Peyer's patch (tissue), 4 donors: ENCODE results near the gene CACNA1H. TPM values are rescaled to one million over a fixed set of nuclear protein-coding genes. Genes with fewer than 3 reads are reported as not detected.

Experiments used
- DNase-seq, 3 donors: peaks; one replicate each; pipeline ENCODE4 v3.0.0-alpha.2; 2017 to 2019
- H3K27ac ChIP-seq, 4 donors: fragments of 200-600 bp; sonication (generic); one replicate each; pipeline ENCODE4 v1.5.1; 2016 to 2019
- H3K27me3 ChIP-seq, 2 donors: fragments of 200-600 bp; sonication (generic); one replicate each; pipeline ENCODE4 v1.5.1; 2019
- H3K36me3 ChIP-seq, 3 donors: fragments of 200-600 bp; sonication (generic); one replicate each; pipeline ENCODE4 v1.5.1; 2016 to 2019
- H3K4me1 ChIP-seq, 4 donors: fragments of 200-600 bp; sonication (generic); one replicate each; pipeline ENCODE4 v1.5.1; 2016 to 2019
- H3K4me3 ChIP-seq, 4 donors: fragments of 200-600 bp; sonication (generic); 1 replicate in 3 of 4; 2 replicates in 1 of 4; pipeline ENCODE4 v1.5.1; 2016 to 2019; ENCODE audit warnings: mild to moderate bottlenecking in 1 of 4
- H3K9me3 ChIP-seq, 4 donors: fragments of 200-600 bp; sonication (generic); one replicate each; pipeline ENCODE4 v1.5.1; 2016 to 2019; ENCODE audit warnings: mild to moderate bottlenecking in 1 of 4
- POLR2A ChIP-seq, 2 donors: fragments of 450-650 bp; IDR thresholded peaks; one replicate each; pipeline ENCODE4 v1.5.1; 2017; ENCODE audit warnings: antibody characterized with exemption in 2 of 2, mild to moderate bottlenecking in 2 of 2, moderate library complexity in 2 of 2
- total RNA-seq, 4 donors: library from RNA; depleted of rRNA; stranded (reverse); fragments of >200 nt; gene quantifications; one replicate each; pipeline ENCODE4 v1.1.0, GENCODE V29; 2016
- TF ChIP-seq, protein P1 (sequence below), 6 experiments: fragments of 450-650 bp in 4 of 6; fragments of 200-600 bp in 2 of 6; sonication (generic) in 1 of 6; IDR thresholded peaks; one replicate each; pipeline ENCODE4 v1.5.1; 2017 to 2019; ENCODE audit warnings: antibody characterized with exemption in 6 of 6, mild to moderate bottlenecking in 3 of 6, moderate library complexity in 1 of 6

Gene CACNA1H
- total RNA-seq, 4 donors from 2014 or later, result 4.0 to 28.9 (median 9.7) TPM

DNA sequence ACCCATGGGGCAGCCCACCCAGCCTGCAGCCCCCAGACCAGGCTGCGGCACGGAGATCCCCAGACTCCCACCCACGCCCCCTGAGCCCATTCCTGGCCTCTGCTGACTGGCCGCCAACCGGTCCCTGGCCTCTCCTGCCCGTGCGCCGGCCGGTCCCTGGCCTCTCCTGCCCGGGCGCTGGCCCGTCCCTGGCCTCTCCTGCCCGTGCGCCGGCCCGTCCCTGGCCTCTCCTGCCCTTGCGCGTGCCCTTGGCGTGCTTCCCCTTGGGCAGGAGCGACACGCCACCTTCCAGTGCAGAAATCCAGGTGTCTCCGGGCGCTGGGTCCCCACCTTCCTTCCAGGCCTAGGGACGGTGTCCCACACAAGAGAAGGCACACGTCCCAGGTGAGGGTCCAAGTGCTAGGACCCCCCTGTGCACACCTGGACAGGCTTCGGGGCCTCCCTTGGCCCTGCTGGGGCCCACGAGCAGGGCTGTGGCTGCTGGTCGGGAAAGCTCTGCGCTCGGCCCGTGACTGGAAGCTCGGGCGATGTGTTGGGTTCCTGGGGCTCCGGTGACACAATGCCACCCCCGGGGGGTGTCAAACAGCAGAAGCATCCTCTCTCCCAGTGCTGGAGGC lies 21.4 kb upstream of the CACNA1H start:
- no peaks in the 10 kb centered on the region for H3K4me1 ChIP-seq
- no peak overlapping the region for H3K4me3 ChIP-seq
- DNase-seq, result no peak
- H3K27me3 ChIP-seq, result no peaks in the 10 kb centered on the region
- no peaks in the 10 kb centered on the region for H3K9me3 ChIP-seq
- TF ChIP-seq, protein P1, sequence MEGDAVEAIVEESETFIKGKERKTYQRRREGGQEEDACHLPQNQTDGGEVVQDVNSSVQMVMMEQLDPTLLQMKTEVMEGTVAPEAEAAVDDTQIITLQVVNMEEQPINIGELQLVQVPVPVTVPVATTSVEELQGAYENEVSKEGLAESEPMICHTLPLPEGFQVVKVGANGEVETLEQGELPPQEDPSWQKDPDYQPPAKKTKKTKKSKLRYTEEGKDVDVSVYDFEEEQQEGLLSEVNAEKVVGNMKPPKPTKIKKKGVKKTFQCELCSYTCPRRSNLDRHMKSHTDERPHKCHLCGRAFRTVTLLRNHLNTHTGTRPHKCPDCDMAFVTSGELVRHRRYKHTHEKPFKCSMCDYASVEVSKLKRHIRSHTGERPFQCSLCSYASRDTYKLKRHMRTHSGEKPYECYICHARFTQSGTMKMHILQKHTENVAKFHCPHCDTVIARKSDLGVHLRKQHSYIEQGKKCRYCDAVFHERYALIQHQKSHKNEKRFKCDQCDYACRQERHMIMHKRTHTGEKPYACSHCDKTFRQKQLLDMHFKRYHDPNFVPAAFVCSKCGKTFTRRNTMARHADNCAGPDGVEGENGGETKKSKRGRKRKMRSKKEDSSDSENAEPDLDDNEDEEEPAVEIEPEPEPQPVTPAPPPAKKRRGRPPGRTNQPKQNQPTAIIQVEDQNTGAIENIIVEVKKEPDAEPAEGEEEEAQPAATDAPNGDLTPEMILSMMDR (IDR thresholded peaks at IDR 0.05), result no peak
- no peak for TF ChIP-seq POLR2A (IDR thresholded peaks at IDR 0.05)
- H3K36me3 ChIP-seq, result no peaks in the 10 kb centered on the region
- no peak overlapping the region for H3K27ac ChIP-seq

DNA sequence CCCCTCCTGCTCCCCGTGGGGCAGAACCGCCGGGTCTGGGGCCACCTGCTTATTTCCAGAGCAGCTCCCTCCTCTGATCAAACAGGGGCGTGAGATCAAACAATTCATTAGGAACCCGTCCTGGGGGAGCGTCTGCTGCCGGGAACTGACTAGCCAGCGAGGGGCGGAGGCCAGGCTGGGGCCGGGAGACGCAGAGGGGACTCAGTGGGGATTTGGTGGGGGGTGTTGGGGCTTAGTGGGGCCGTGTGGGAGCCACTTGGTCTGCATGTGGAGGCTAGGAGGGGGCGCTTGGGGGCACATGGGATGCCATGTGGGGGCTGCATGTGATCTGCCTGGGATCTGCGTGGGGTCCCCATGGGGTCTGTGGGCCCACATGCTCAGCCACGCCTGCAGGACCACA lies 20.5 kb upstream of the CACNA1H start:
- no peaks in the 10 kb centered on the region for H3K4me1 ChIP-seq
- DNase-seq, result no peak
- H3K27me3 ChIP-seq, result no peaks in the 10 kb centered on the region
- no peaks in the 10 kb centered on the region for H3K36me3 ChIP-seq
- H3K27ac ChIP-seq, result no peak overlapping the region
- no peak for TF ChIP-seq POLR2A (IDR thresholded peaks at IDR 0.05)
- TF ChIP-seq, protein P1 (IDR thresholded peaks at IDR 0.05), result no peak
- H3K4me3 ChIP-seq, result no peak overlapping the region
- no peaks in the 10 kb centered on the region for H3K9me3 ChIP-seq

DNA sequence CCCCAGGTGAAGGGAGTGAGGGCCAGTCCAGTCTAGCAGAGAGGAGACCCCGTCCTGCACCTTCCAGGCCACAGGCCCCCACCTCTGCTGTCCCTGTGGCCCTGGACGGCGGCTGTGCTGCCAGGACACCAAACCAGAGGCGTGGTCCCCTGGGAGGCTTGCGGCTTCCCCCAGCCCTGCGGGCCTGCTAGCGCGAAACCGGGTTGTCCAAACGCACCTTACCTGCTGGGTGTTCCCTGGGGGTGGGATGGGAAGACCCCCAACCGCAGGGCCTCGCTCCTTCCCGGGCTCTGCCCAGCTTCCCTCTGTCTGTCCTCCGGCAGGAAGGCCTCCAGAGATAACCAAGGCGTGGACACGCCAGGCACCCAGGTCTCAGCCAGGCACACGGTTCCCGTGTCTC lies 19.6 kb upstream of the CACNA1H start:
- DNase-seq, result no peak
- Histone ChIP-seq H3K36me3 (no peaks in the 10 kb centered on the region), H3K27me3 (no peaks in the 10 kb centered on the region), H3K9me3 (no peaks in the 10 kb centered on the region), H3K4me1 (no peaks in the 10 kb centered on the region), H3K4me3 (no peak overlapping the region), H3K27ac (no peak overlapping the region)
- TF ChIP-seq POLR2A (IDR thresholded peaks at IDR 0.05), result no peak
- TF ChIP-seq, protein P1 (IDR thresholded peaks at IDR 0.05), result no peak

GRCh38 chr16:1133810-1134520 lies 18.9 kb upstream of the CACNA1H start:
- TF ChIP-seq, protein P1 (IDR thresholded peaks at IDR 0.05), result no peak
- no peak for TF ChIP-seq POLR2A (IDR thresholded peaks at IDR 0.05)
- Histone ChIP-seq H3K27ac (no peak overlapping the region), H3K27me3 (no peaks in the 10 kb centered on the region), H3K4me3 (no peak overlapping the region), H3K4me1 (no peaks in the 10 kb centered on the region), H3K9me3 (no peaks in the 10 kb centered on the region), H3K36me3 (no peaks in the 10 kb centered on the region)
- DNase-seq, result no peak

DNA sequence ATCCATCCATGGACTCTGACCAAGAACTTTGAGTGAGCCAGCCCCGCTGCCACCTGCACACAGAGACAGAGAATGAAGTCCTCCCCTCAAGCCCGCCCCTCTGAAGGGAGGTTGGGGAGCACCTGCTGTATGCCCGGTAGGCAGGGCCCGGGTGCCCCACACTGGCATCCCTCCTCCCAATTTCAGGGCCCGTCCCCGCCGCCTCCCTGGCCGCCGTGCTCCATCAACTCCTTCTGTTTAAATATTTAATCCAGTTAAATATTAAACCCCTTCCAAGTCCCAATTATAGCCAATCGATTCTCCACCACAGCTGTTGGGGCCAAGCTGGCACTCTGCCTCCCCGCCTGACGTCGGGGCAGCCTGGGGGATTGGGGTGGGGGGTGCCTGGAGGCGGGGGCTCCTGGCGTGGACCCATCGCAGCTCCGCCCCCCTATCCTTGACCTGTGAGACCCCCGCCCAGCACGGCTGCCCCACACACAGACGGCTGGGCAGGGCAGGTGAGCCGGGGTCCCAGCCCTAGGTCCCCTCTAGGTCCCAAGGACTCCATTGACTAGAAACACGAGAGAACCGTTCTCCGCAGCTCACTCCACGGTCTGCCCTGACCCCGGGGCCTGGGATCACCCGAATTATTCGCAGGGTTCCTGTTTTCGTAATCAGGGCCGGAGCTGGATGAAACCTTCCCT lies 18.0 kb upstream of the CACNA1H start:
- Histone ChIP-seq H3K9me3 (no peaks in the 10 kb centered on the region), H3K27me3 (no peaks in the 10 kb centered on the region), H3K27ac (no peak overlapping the region), H3K36me3 (no peaks in the 10 kb centered on the region), H3K4me1 (no peaks in the 10 kb centered on the region), H3K4me3 (no peak overlapping the region)
- DNase-seq, result no peak
- TF ChIP-seq, protein P1 (IDR thresholded peaks at IDR 0.05), result no peak
